HG03571 (cell line): ENCODE measurements around the gene LPAR3.
A peak's percentile ranks its signal among the peaks of the same experiment; 100 is the strongest.

ENCODE experiments used
- ATAC-seq: cut with Tn5 transposase; IDR thresholded peaks from one replicate; pipeline ENCODE4 v1.9.1; 2021; ENCODE audit not compliant: unreplicated experiment

The LPAR3 gene

GRCh38 chr1:84833194-84833593 lies 59.8 kb downstream of the LPAR3 start:
- no peak for ATAC-seq

- ATAC-seq: no peak
Measured at GRCh38 chr1:84830136-84830535, 62.9 kb downstream of the LPAR3 start.

- ATAC-seq: no peak
Measured at GRCh38 chr1:84827976-84828375, 65.0 kb downstream of the LPAR3 start.

- no peak for ATAC-seq
Measured at GRCh38 chr1:84827555-84827954, 65.5 kb downstream of the LPAR3 start.

- no peak for ATAC-seq
Measured at GRCh38 chr1:84825161-84825560, 67.8 kb downstream of the LPAR3 start.

GRCh38 chr1:84823991-84824390 lies 69.0 kb downstream of the LPAR3 start:
- ATAC-seq: no peak

GRCh38 chr1:84823511-84823910 lies 69.5 kb downstream of the LPAR3 start:
- ATAC-seq: no peak

- no peak for ATAC-seq
Measured at GRCh38 chr1:84810343-84810742, 82.7 kb downstream of the LPAR3 start.

- ATAC-seq: no peak
Measured at GRCh38 chr1:84809023-84809422, 84.0 kb downstream of the LPAR3 start.

GRCh38 chr1:84803604-84804003 lies 89.4 kb downstream of the LPAR3 start:
- ATAC-seq: no peak

GRCh38 chr1:84802567-84803232 lies 90.3 kb downstream of the LPAR3 start:
- no peak for ATAC-seq

- ATAC-seq: no peak
Measured at GRCh38 chr1:84800090-84801073, 92.6 kb downstream of the LPAR3 start.

GRCh38 chr1:84797603-84798002 lies 95.4 kb downstream of the LPAR3 start:
- ATAC-seq: no peak

GRCh38 chr1:84795966-84796600 lies 96.9 kb downstream of the LPAR3 start:
- ATAC-seq: no peak

GRCh38 chr1:84795213-84795612 lies 97.8 kb downstream of the LPAR3 start:
- no peak for ATAC-seq

GRCh38 chr1:84792421-84792820 lies 100.6 kb downstream of the LPAR3 start:
- no peak for ATAC-seq

GRCh38 chr1:84789014-84789413 lies 104.0 kb downstream of the LPAR3 start:
- ATAC-seq: no peak

- ATAC-seq: no peak
Measured at GRCh38 chr1:84785271-84786036, 107.6 kb downstream of the LPAR3 start.

GRCh38 chr1:84782881-84783280 lies 110.1 kb downstream of the LPAR3 start:
- ATAC-seq: peak; percentile 17

GRCh38 chr1:84781946-84782771 lies 110.8 kb downstream of the LPAR3 start:
- ATAC-seq: peak; percentile 91
